GM12865 (cell line): ENCODE data around the gene PSAP.
"Not testable (repeated sequence)": the region's sequence is repeated elsewhere in the genome, so short reads cannot be mapped to it uniquely, and the experiment has no call there.

Experiments
- DNase-seq: peaks from one replicate; pipeline ENCODE4 v3.0.0; 2010; ENCODE audit warnings: low read depth
- H3K4me3 ChIP-seq: 2 replicates; pipeline ENCODE4 v1.5.1; 2011; ENCODE audit warnings: mild to moderate bottlenecking, low read depth, low read length, control low read depth
- TF ChIP-seq, protein P1 (sequence below): IDR thresholded peaks from 2 replicates; pipeline ENCODE4 v1.5.1; 2011; ENCODE audit warnings: low read length, control low read depth, low read depth, inconsistent platforms; ENCODE audit not compliant: insufficient read depth; ENCODE audit errors: missing control alignments

Gene PSAP

GRCh38 chr10:71880425-71881306 is 29.6 kb upstream of the PSAP start:
- TF ChIP-seq, protein P1, sequence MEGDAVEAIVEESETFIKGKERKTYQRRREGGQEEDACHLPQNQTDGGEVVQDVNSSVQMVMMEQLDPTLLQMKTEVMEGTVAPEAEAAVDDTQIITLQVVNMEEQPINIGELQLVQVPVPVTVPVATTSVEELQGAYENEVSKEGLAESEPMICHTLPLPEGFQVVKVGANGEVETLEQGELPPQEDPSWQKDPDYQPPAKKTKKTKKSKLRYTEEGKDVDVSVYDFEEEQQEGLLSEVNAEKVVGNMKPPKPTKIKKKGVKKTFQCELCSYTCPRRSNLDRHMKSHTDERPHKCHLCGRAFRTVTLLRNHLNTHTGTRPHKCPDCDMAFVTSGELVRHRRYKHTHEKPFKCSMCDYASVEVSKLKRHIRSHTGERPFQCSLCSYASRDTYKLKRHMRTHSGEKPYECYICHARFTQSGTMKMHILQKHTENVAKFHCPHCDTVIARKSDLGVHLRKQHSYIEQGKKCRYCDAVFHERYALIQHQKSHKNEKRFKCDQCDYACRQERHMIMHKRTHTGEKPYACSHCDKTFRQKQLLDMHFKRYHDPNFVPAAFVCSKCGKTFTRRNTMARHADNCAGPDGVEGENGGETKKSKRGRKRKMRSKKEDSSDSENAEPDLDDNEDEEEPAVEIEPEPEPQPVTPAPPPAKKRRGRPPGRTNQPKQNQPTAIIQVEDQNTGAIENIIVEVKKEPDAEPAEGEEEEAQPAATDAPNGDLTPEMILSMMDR: no peak
- no peak for DNase-seq
- H3K4me3 ChIP-seq: no peak overlapping the region

DNA sequence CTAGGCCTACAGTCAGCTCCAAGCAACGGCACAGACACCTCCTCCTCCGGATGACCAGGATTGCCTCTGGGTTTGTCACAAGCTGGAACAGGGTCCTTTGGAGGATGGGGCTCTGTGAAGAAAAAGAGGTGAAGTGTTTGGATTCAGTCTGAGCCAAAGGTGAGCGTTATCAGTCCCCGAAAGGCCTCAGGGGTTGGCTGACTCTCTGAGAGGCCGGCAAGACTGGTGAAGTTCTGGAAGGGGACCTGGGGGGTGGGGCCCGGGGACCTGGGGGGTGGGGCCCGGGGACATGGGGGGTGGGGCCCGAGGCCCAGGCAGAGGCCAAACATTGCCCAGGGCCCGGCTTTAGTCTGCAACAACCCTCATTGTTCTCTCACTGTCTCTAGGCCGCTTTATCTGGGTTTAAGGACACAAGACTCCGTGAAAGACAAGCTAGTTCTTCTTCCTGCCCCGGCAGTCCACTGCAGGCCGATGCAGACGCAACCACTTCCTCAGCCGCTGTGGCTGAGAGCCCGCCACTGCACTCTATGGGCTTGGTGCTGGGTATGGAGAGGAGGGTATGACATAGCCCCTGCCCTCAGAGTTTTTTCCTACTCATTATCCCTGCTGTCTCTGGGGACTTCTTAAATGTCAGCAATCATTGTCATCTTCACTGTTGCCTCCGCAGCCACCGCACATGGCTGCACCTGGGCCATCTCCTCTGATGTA is 27.4 kb upstream of the PSAP start:
- TF ChIP-seq, protein P1: no peak
- H3K4me3 ChIP-seq: no peak overlapping the region
- DNase-seq: peak; percentile 36

DNA sequence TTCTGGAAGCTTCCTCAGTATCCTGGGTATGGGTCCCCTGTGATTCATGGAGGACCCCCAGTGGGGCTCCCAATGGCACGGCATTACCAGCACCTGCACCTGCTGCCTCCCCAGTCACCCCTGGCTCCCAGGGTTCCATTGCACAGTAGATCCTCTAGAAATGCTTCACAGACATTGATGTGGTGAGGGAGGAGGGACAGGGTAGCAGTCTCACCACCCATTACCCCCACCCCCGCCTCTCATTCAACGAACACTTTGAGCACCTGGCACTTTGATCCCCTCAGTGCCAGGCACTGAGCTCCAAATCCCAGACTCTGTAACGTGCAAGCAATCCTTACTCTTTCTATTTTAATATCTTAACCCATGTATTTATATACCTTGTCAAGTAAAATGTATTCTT is 26.8 kb upstream of the PSAP start:
- no peak for DNase-seq
- TF ChIP-seq, protein P1: no peak
- H3K4me3 ChIP-seq: no peak overlapping the region

GRCh38 chr10:71874680-71875354 is 23.8 kb upstream of the PSAP start:
- H3K4me3 ChIP-seq: not testable (repeated sequence)
- DNase-seq: peak; percentile 74

GRCh38 chr10:71873582-71874211 is 22.6 kb upstream of the PSAP start:
- DNase-seq: peak; percentile 95
- TF ChIP-seq, protein P1: no peak
- H3K4me3 ChIP-seq: no peak overlapping the region

DNA sequence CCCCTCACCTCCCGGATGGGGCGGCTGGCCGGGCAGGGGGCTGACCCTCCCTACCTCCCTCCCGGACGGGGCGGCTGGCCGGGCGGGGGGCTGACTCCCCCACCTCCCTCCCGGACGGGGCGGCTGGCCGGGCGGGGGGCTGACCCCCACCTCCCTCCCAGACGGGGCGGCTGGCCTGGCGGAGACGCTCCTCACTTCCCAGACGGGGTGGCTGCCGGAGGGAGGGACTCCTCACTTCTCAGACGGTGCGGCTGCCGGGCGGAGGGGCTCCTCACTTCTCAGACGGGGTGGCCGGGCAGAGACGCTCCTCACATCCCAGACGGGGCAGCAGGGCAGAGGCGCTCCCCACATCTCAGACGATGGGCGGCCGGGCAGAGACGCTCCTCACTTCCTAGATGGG is 18.6 kb upstream of the PSAP start:
- not testable (repeated sequence) for DNase-seq, H3K4me3 ChIP-seq

DNA sequence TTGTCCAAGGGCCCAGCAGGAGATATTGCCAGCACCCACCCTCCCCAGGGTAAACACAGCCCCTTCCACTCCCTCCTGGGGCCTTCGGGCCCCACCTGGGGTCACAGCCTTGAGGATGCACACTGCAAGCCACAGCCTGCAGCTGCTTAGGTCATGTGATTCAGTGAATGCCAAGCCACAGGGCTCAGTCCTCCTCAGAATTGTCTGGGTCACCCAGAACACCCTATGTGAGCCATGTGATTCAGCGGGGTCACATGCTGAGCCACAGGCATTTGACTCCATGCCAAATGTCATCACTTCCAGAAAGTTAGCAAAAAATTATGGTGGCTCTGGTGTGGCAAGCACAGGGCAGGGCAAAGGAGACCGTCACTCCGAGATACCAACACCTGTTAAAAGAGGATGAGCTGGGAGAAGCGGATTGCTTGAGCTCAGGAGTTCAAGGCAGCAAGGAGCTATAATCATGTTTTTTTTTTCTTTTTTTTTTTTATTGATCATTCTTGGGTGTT is 17.2 kb upstream of the PSAP start:
- H3K4me3 ChIP-seq: no peak overlapping the region
- TF ChIP-seq, protein P1: no peak
- peak; percentile 48 for DNase-seq
